ENCODE results near the gene MADCAM1.

The MADCAM1 gene

DNA sequence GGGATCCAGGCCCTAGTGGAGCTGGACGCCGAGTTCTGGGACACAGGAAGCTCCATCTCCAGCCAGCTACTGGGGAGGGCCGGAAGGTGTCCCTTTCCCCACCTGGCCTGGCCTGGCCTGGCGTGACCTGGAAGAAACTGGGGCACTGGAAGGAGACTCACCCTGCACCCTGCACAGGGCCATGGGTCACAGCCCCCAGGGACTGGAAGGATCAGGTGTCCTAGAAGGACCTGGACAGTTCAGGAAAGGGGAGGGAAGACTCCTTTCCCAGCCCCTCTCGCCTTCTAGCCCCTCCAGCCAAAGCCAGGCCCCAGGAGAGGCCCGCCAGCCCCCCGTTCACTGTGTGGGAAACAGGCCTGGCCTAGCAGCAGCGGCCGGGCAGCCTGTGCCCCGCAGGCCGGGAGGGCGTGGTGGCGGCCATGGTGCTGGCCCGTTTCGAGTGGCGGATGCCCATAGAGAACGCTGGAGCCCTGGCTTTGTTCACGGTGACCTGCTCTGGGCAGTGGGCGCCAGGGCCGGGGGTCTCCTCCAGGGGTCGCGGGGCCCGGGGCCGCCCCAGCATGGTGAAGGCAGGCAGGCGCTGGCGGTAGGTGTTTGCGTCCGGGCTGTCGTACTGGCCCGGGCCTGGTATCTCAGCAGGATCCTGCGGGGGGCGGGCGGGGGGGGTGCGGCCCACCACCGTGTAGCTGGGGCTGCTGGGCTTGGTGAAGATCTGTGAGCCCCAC, 32.6 kb upstream of the MADCAM1 start:
- TF ChIP-seq, protein P1, sequence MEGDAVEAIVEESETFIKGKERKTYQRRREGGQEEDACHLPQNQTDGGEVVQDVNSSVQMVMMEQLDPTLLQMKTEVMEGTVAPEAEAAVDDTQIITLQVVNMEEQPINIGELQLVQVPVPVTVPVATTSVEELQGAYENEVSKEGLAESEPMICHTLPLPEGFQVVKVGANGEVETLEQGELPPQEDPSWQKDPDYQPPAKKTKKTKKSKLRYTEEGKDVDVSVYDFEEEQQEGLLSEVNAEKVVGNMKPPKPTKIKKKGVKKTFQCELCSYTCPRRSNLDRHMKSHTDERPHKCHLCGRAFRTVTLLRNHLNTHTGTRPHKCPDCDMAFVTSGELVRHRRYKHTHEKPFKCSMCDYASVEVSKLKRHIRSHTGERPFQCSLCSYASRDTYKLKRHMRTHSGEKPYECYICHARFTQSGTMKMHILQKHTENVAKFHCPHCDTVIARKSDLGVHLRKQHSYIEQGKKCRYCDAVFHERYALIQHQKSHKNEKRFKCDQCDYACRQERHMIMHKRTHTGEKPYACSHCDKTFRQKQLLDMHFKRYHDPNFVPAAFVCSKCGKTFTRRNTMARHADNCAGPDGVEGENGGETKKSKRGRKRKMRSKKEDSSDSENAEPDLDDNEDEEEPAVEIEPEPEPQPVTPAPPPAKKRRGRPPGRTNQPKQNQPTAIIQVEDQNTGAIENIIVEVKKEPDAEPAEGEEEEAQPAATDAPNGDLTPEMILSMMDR (IDR thresholded peaks at IDR 0.05; ENCODE audit: low read depth, low read length, missing control alignments): no peak
- H3K4me3 ChIP-seq (ENCODE audit: low read depth, low read length): no peak overlapping the region
- peaks cover 14% of the 10 kb centered on the region for H3K27me3 ChIP-seq (replicated peaks)
- no peak overlapping the region for H3K27ac ChIP-seq
- in situ Hi-C loops (cut with HindIII; ENCODE audit: low pct_ligation_motif_present, low sequenced_read_pairs): no loop called here
- H3K36me3 ChIP-seq (replicated peaks): no peaks in the 10 kb centered on the region
- no peak for DNase-seq

DNA sequence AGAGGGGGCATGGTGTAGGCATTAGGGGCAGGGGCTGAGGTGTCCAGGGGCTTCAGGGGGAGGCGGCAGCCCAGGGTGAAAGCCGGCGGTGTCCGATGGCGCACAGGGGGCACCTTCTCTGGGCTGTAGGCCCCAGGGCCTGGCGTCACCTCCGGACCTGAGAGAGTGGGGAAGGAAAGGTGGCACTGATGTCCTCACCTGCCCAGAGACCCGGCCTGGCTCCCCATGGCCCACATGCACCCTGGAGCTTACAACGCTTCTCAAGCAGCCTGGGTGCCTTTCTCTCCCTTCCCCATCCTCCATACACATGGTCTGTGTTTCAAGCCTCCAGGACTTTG, 32.1 kb upstream of the MADCAM1 start:
- TF ChIP-seq, protein P1 (IDR thresholded peaks at IDR 0.05; ENCODE audit: low read depth, low read length, missing control alignments): no peak
- Histone ChIP-seq H3K27ac (no peak overlapping the region), H3K27me3 (replicated peaks) (peaks cover 14% of the 10 kb centered on the region), H3K4me3 (ENCODE audit: low read depth, low read length) (no peak overlapping the region), H3K36me3 (replicated peaks) (no peaks in the 10 kb centered on the region)
- no peak for DNase-seq
- in situ Hi-C loops (cut with HindIII; ENCODE audit: low pct_ligation_motif_present, low sequenced_read_pairs): no loop called here

DNA sequence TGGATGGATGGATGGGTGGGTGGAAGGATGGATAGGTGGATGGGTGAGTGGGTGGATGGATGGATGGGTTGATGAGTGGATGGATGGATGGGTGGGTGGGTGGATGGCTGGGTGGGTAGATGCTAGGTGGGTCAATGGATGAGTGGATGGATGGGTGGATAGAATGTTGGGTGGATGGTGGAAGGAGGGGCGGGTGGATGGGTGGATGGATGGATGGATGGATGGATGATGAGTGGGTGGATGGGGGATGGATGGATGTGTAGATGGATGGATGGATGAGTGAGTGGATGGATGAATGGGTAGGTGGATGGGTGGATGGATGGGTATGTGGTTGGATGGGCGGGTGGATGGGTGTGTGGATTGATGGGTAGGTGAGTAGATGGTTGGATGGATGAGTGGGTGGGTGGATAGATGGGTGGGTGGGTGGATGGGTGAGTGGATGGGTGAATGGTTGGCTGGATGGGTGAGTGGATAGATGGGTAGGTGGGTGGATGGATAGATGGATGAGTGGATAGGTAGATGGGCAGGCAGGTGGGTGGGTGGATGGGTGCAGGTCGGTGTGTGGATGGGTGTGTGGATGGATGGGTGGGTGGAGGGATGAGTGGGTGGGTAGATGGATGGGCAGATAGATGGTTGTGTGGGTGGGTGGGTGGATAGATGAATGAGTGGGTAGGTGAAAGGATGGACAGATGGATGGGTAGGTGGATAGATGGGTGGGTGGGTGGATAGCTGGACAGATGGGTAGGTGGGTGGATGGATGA, 31.1 kb upstream of the MADCAM1 start:
- Histone ChIP-seq H3K36me3 (replicated peaks) (no peaks in the 10 kb centered on the region), H3K27ac (no peak overlapping the region), H3K4me3 (ENCODE audit: low read depth, low read length) (no peak overlapping the region), H3K27me3 (replicated peaks) (peaks cover 10% of the 10 kb centered on the region)
- TF ChIP-seq, protein P1 (IDR thresholded peaks at IDR 0.05; ENCODE audit: low read depth, low read length, missing control alignments): no peak
- no peak for DNase-seq
- in situ Hi-C loops (cut with HindIII; ENCODE audit: low pct_ligation_motif_present, low sequenced_read_pairs): no loop called here

DNA sequence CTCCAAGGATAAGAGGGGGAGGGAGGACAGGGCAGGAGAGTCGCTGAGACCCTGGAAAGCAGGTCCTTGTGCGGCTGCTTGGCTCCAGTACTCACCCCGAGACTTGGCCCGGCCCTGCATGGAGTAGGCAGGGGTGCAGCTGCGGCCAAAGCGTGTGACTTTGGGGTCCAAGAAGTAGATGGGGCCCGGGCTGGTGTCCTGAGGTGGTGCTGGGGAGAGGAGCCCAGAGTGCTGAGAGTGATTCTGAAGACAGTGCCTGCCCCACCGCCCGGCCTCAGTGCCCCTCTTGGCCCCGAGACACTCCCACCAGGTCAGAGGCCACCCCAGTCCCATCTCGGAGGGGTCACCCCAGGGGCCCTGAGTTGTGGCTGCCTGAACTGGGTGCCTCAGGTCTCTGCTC, 28.7 kb upstream of the MADCAM1 start:
- Histone ChIP-seq H3K36me3 (replicated peaks) (no peaks in the 10 kb centered on the region), H3K4me3 (ENCODE audit: low read depth, low read length) (no peak overlapping the region), H3K27me3 (replicated peaks) (no peaks in the 10 kb centered on the region), H3K27ac (no peak overlapping the region)
- TF ChIP-seq, protein P1 (IDR thresholded peaks at IDR 0.05; ENCODE audit: low read depth, low read length, missing control alignments): no peak
- in situ Hi-C loops (cut with HindIII; ENCODE audit: low pct_ligation_motif_present, low sequenced_read_pairs): no loop called here
- no peak for DNase-seq

GRCh38 chr19:468587-469256, 27.6 kb upstream of the MADCAM1 start:
- Histone ChIP-seq H3K27me3 (replicated peaks) (no peaks in the 10 kb centered on the region), H3K4me3 (ENCODE audit: low read depth, low read length) (no peak overlapping the region), H3K27ac (no peak overlapping the region), H3K36me3 (replicated peaks) (no peaks in the 10 kb centered on the region)
- in situ Hi-C loops (cut with HindIII; ENCODE audit: low pct_ligation_motif_present, low sequenced_read_pairs): no loop called here
- TF ChIP-seq, protein P1 (IDR thresholded peaks at IDR 0.05; ENCODE audit: low read depth, low read length, missing control alignments): no peak
- DNase-seq: no peak

All from brain microvascular endothelial cell (primary cell).